ENCODE measurements around the gene IFNG-AS1.

IFNG-AS1 gene

DNA sequence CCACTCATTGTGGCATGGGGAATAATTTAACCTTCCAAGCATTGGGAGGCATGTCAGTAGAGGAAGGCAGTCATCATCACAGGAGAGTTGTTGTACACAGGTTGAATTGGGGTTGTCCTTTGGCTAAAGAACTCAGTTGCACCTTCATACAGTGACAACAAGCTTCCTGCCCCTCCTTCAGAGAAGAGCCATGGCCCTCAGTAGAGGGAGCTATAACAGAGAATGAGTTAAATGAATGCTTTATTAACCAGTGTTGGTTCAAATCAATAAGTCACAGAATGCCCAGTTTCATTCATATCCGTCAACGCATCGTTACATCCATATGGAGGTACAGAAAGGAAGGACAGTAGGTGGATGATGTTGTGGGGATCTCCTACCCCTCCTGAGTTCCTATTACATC lies 4.8 kb downstream of the IFNG-AS1 start:
- no peak for DNase-seq (ENCODE audit: low read depth)

DNA sequence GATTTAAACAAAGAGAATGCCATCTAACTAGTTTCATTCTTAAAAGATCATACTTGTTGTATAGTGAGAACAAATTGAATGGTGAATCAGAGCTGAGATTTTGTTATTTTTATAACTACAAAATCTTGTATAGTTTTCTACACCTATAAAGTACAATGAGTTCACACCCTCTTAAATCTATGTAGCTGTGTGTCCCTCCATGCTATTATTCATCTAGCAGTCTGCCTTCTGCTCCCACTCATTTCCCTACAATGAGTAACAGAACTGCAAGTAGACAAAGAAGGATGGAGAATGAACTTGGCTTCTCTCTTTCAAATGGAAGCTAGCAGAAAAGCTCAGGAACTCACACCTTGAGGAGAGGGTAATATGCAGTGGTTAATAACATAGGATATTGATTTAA lies 7.1 kb downstream of the IFNG-AS1 start:
- DNase-seq (ENCODE audit: low read depth) = no peak

GRCh38 chr12:67998379-67998778 lies 9.1 kb downstream of the IFNG-AS1 start:
- no peak for DNase-seq (ENCODE audit: low read depth)

- DNase-seq (ENCODE audit: low read depth) = no peak
Measured at GRCh38 chr12:67999244-67999643, 10.0 kb downstream of the IFNG-AS1 start.

DNA sequence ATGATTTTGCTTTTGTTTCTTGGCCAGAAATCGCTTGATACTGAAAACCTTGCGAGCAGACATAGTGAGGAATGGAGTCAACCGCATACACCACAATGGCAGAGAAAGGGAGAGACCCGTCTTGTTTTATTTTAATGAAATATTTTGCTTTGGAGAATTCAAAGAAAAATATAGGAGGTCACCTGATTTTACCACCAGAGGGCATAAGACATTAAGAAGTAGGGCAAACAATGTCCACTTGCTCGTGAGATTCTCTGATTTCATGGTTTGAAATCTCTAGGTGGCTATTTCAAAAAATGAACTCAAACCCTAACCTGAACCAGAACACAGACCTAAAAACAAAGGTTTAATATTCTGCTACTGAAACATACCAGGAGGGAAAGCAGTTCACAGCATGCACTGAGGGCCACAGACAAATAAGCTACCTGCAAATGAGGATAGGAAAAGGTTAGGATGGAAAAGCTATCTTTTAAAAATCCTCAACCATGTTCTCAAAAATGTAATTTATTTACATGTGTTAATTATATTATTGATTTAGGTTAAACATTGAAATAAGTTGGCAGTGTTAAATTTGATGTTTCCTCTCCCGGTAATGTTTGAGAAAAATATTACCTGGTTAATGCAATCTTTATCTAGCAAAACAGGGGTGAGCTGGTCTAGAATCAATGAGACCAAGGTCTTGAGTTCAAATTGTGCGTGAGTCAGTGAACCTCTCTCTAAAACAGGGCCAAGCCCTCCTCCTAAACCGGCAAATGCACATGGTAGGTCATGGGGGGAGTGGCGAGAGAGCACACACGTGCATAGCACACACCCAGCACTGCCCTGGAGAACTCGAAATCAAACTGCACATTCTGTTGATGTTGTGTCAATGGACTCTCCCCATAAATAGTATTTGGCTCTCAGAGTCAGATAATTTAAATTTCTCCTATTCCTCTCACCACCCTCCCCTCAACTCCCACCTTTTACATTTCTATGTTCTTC lies 12.5 kb downstream of the IFNG-AS1 start:
- DNase-seq (ENCODE audit: low read depth) = peak; percentile 26

DNA sequence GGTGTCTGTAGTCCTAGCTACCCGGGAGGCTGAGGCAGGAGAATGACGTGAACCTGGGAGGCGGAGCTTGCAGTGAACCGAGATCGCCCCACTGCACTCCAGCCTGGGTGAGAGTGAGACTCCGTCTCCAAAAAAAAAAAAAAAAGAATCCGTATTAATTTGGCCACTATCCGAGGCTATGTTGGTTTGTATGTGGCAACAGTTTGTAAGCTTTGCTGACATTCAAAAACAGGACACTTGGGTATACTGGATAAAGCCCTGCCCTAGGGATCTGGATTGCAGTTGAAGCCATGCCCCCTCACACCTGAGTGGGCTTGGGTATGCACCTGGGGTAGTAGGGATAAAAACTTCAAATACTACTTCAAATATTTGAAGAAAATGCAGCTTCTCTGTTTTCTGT lies 14.5 kb downstream of the IFNG-AS1 start:
- no peak for DNase-seq (ENCODE audit: low read depth)

DNA sequence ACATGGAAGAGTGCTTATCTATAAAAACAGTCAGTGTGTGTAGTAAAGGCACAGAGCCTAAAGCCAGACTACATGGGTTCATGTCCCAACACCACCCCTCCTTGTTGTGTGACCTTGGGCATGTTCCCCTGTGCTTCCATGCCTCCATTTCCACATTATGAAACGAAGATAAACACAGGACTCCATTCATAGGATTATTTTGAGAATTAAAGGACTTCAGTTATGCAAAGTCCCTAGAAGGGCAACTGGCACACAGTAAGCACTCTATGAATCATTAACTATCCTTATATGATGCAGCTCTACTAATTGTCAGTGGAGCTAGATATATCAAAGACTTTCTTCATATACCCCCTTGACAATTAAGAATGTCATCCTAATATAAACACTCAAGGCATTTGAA lies 17.8 kb downstream of the IFNG-AS1 start:
- DNase-seq (ENCODE audit: low read depth) = peak; percentile 24

- peak; percentile 51 for DNase-seq (ENCODE audit: low read depth)
Measured at GRCh38 chr12:68007466-68007865, 18.2 kb downstream of the IFNG-AS1 start.

GRCh38 chr12:68011206-68011881 lies 22.1 kb downstream of the IFNG-AS1 start:
- no peak for DNase-seq (ENCODE audit: low read depth)

DNA sequence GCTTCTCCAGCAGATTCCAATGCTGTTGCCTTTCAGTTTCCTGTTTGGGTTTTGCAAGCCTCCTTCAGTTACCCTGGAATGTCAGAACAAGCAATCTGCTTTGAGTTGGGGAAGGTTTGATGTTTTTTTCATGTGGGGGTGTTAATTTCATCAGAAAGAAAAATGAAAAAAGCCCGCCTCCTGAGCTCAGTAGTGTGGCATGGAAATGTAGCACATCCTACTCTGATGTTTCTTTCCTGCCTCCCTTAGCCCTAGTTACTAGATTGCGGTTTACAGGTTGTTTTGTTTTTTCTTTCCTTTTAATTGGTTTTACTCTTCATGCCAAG lies 22.6 kb downstream of the IFNG-AS1 start:
- DNase-seq (ENCODE audit: low read depth) = peak; percentile 47

DNA sequence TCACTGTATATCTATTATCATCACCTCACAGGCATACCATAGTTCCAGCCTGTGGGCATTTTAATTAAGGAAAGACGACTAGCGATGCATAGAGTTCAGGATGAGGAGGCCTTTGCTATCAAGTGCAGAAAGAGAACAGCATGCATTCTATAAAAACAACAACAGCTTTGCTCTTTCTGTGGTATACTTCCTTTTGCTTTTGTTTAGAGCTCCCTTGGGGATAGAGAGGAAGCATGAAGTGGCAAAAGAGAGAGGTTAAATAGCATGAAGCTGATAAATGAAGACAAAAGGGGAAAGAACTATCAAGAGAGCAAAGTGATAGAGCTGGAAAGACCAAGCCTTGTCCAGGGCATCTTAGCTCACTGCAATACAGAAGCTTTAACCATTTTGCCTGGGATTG lies 23.5 kb downstream of the IFNG-AS1 start:
- no peak for DNase-seq (ENCODE audit: low read depth)

- no peak for DNase-seq (ENCODE audit: low read depth)
Measured at GRCh38 chr12:68013181-68013580, 23.9 kb downstream of the IFNG-AS1 start.

- no peak for DNase-seq (ENCODE audit: low read depth)
Measured at GRCh38 chr12:68016136-68016535, 26.9 kb downstream of the IFNG-AS1 start.

DNA sequence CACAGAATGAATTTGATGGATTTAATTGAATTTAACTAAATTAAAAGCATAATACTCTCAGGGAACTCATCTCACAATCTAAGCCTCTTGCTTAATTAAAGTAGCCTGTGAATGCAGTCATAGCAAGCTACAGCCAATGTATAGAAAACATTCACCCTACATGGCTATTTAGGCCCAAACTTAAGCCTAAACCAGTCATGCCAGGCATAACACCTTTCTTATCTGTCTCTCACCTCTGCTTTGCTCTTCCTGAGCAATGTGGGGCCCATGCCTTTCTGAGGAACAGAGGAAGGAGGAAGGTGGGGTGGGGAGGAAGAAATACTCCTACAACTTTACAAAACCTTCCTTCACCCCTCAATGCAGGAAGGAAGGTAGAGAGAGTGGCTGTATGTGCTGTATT lies 29.1 kb downstream of the IFNG-AS1 start:
- DNase-seq (ENCODE audit: low read depth) = no peak

DNA sequence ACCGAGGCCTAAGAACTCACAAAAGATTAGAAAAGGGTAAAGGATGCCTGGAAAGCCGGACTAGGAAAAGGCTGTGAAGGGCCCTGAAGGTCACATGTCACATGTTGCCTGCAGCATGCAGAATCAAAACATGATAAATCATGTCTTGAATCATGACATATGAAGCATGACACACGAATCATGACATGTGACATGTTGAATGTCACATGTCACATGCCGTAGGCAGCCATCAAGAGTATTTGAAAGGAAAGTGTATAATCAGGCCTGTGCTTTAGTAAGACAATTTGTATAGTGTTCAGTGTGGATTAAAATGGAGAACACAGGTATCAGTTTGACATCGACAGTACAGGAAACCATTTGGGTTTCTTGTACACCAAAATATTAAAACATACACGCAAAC lies 30.8 kb downstream of the IFNG-AS1 start:
- no peak for DNase-seq (ENCODE audit: low read depth)

- no peak for DNase-seq (ENCODE audit: low read depth)
Measured at GRCh38 chr12:68020699-68021098, 31.5 kb downstream of the IFNG-AS1 start.

DNA sequence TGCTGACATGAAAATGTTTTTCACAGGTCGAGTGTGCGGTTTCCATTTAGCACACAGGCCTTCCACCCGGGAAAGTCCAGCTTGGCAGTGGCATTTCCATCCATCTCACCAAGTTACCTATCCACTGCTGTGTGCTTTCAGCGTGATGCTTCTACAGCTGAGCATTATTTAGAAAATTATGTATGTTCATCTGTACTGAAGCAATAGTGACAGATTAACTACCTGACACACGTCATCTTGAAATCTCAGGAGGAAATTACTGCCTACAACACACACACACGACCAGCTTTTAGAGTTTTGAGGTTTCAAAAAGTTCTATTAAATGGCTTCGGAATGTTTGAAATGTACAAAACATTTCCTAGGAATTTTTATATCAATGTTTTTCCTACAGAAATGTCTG lies 39.4 kb downstream of the IFNG-AS1 start:
- peak; percentile 7 for DNase-seq (ENCODE audit: low read depth)

DNA sequence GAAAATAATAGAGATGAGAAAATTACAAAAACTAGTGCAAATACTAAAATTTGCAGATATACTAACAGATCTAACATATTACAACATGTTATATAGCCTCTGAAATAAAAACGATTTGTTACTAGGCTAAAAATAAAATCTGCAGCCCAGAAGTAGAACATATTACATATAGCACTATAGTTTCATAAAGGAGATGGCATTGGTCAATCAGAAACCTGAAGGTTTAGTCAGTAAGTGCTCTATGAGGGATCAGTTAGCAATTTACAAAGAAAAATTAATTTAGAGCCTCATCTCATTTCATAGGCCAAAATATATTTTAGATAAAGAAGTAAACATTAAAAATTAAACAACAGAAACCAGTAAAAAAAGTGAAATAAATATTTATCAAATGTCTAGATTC lies 41.0 kb downstream of the IFNG-AS1 start:
- no peak for DNase-seq (ENCODE audit: low read depth)

- no peak for DNase-seq (ENCODE audit: low read depth)
Measured at GRCh38 chr12:68031174-68031573, 41.9 kb downstream of the IFNG-AS1 start.

DNA sequence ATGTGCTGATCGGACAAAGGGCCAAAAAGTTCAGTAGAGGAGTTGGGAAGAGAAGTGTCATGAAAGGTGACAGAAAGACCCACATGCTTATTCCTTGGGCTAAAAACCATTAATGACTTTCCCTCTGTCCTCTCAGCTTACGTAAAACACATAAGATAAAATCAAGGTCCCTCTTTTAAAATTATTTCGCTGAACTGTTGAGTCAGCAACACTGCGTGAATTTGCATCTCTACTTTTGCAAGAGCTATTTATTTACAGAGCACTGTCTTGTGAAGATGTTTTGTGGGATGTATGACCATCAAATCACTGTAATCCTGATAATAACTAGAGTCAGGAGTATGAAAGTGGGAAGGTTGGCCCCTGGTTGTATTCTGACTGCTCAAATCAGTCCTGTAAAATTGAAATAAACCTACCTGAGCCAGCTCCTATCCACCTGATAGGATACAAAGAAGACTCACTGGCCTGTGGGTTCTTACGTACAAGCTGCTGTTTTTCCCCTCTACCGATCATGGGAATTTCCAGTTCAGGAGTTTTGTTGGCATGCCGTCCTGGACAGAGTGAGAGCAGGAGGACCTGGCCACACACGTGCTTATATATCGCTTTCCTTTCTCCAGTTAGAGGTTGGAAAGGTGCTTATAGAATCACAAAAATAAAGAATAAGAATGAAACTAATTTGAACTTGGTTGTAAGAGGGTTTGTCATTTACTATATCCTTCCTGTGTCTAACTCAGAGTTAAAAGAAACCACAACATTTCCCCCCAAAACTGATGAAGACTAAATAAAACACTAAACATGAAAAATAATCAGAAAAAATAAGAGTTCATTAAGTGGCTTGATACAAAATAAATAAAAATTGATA lies 42.9 kb downstream of the IFNG-AS1 start:
- DNase-seq (ENCODE audit: low read depth) = no peak

GRCh38 chr12:68034567-68034966 lies 45.3 kb downstream of the IFNG-AS1 start:
- DNase-seq (ENCODE audit: low read depth) = no peak

DNA sequence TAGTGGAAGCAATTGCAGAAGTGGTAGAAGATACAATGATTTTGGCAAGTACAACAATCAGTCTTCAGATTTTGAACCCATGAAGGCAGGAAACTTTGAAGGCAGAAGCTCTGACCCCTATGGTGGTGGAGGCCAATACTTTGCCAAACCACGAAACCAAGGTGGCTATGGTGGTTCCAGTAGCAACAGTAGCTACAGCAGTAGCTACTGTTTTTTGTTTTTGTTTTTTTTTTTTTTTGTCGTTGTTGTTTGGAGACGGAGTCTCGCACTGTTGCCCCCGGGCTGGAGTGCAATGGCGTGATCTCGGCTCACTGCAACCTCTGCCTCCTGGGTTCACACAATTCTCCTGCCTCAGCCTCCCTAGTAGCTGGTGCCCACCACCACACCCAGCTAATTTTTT lies 47.4 kb downstream of the IFNG-AS1 start:
- DNase-seq (ENCODE audit: low read depth) = no peak

Measured in EH (cell line).